Testis (tissue), 3 donors: ENCODE data around the gene PHACTR3. TPM values are rescaled to one million over a fixed set of nuclear protein-coding genes. Genes with fewer than 3 reads are reported as not detected.

Source experiments
- DNase-seq: peaks from one replicate; pipeline ENCODE4 v3.0.0-alpha.2; 2019
- H3K27ac ChIP-seq, 2 donors: fragments of 200-600 bp; sonication (generic); one replicate each; pipeline ENCODE4 v1.5.1; 2019
- H3K27me3 ChIP-seq: fragments of 200-600 bp; sonication (generic); one replicate; pipeline ENCODE4 v1.5.1; 2019
- H3K36me3 ChIP-seq: fragments of 200-600 bp; sonication (generic); one replicate; pipeline ENCODE4 v1.5.1; 2017; ENCODE audit warnings: low read depth; ENCODE audit errors: missing control alignments
- H3K4me1 ChIP-seq: fragments of 200-600 bp; sonication (generic); one replicate; pipeline ENCODE4 v1.5.1; 2019
- H3K4me3 ChIP-seq, 2 donors: fragments of 200-600 bp; sonication (generic); one replicate each; pipeline ENCODE4 v1.5.1; 2017 to 2019
- H3K9me3 ChIP-seq: fragments of 200-600 bp; sonication (generic); one replicate; pipeline ENCODE4 v1.5.1; 2017
- CTCF ChIP-seq, 3 experiments: fragments of 450-650 bp in 2 of 3; fragments of 200-600 bp in 1 of 3; sonication (generic) in 1 of 3; IDR thresholded peaks; one replicate each; pipeline ENCODE4 v1.5.1; 2016 to 2019; ENCODE audit warnings: antibody characterized with exemption in 3 of 3, mild to moderate bottlenecking in 2 of 3, moderate library complexity in 1 of 3
- POLR2A ChIP-seq: fragments of 450-650 bp; IDR thresholded peaks from one replicate; pipeline ENCODE4 v1.6.1; 2017; ENCODE audit warnings: antibody characterized with exemption, mild to moderate bottlenecking, moderate library complexity
- WGBS, 2 donors: methylation state at CpG; one replicate each; pipeline ENCODE4 v1.1.5; 2018; 5-methylcytosine and 5-hydroxymethylcytosine counted together
- intact Hi-C: fragments of 100-400 bp; cut with DNase I; formaldehyde crosslinking; loops from one replicate; pipeline ENCODE4 v1.15.1; 2023; ENCODE audit warnings: low total_unique reads
- polyA plus RNA-seq: library from polyadenylated mRNA; stranded (reverse); fragments of 350-450 nt; fragmentation: Illumina TruSeq; extraction: RNeasy Lipid Tissue Mini Kit (QIAGEN cat#74804); gene quantifications from one replicate; pipeline ENCODE4 v1.2.3, GENCODE V29; 2014; ENCODE audit warnings: low read depth, low replicate concordance; ENCODE audit not compliant: insufficient read depth
- small RNA-seq, 2 donors: library from RNA; depleted of rRNA; stranded (forward); fragments of <200 nt; gene quantifications; one replicate each; pipeline ENCODE3, GENCODE V24; 2016
- total RNA-seq, 2 donors: library from RNA; depleted of rRNA; stranded (reverse); fragments of >200 nt; gene quantifications; one replicate each; pipeline ENCODE4 v1.2.3, GENCODE V29; 2016

PHACTR3 gene
- total and polyA plus RNA-seq, 3 donors from 2014 or later: 0.94 to 1.2 (median 1.1) TPM

GRCh38 chr20:59891581-59891980 is 287.2 kb downstream of the PHACTR3 start:
- Histone ChIP-seq H3K9me3 (no peaks in the 10 kb centered on the region), H3K36me3 (no peaks in the 10 kb centered on the region), H3K27ac (no peak overlapping the region), H3K4me3 (no peak overlapping the region), H3K4me1 (no peaks in the 10 kb centered on the region), H3K27me3 (no peaks in the 10 kb centered on the region)
- WGBS, 2 donors: 59 to 63% methylated on average over 1 of the region's 1 CpG
- TF ChIP-seq CTCF (IDR thresholded peaks at IDR 0.05) (no peak), POLR2A (no peak)
- intact Hi-C loops: no loop called here
- no peak for DNase-seq

GRCh38 chr20:59895908-59896307 is 291.6 kb downstream of the PHACTR3 start:
- 91 to 92% methylated on average over 1 of the region's 1 CpG for WGBS, 2 donors
- TF ChIP-seq POLR2A (no peak), CTCF (IDR thresholded peaks at IDR 0.05) (no peak)
- no peaks in the 10 kb centered on the region for H3K4me1 ChIP-seq
- no peaks in the 10 kb centered on the region for H3K27me3 ChIP-seq
- no peak for DNase-seq
- no peak overlapping the region for H3K4me3 ChIP-seq
- no peaks in the 10 kb centered on the region for H3K9me3 ChIP-seq
- no peaks in the 10 kb centered on the region for H3K36me3 ChIP-seq
- H3K27ac ChIP-seq: no peak overlapping the region
- intact Hi-C loops: no loop called here

Small RNA genes within 50 kb of the gene (small RNA-seq; reads per million reads assigned to genes)
- gene RNU7-141P: 0 reads per million in 2 donors
